Astrocyte (in vitro differentiated cells and primary cell): ENCODE measurements around the gene RNF150. TPM values are rescaled to one million over a fixed set of nuclear protein-coding genes. Genes with fewer than 3 reads are reported as not detected.

ENCODE experiments used
- DNase-seq: peaks from one replicate; pipeline ENCODE4 v3.0.0-alpha.2; 2010; ENCODE audit warnings: low read depth
- FAIRE-seq: peaks from 2 replicates; lab custom pipeline; 2011; peaks lifted over from hg19 to GRCh38; lab: Jason Lieb, UNC
- H2AFZ ChIP-seq: 2 replicates; pipeline ENCODE4 v1.6.0; 2012; ENCODE audit warnings: low read depth, low read length, inconsistent platforms
- H3K27ac ChIP-seq: 2 replicates; pipeline ENCODE4 v1.5.1; 2011; ENCODE audit warnings: low read depth, low read length, inconsistent platforms
- H3K27me3 ChIP-seq: 2 replicates; pipeline ENCODE4 v1.6.0; 2011; ENCODE audit warnings: low read length, inconsistent platforms; ENCODE audit not compliant: insufficient read depth
- H3K36me3 ChIP-seq: 2 replicates; pipeline ENCODE4 v1.5.1; 2011; ENCODE audit warnings: low read length, inconsistent platforms; ENCODE audit not compliant: insufficient read depth
- H3K4me1 ChIP-seq: 2 replicates; pipeline ENCODE4 v1.5.1; 2011; ENCODE audit warnings: low read length, inconsistent platforms; ENCODE audit not compliant: insufficient read depth
- H3K4me2 ChIP-seq: 2 replicates; pipeline ENCODE4 v1.6.0; 2012; ENCODE audit warnings: low read length, inconsistent platforms
- H3K4me3 ChIP-seq: 2 replicates; pipeline ENCODE4 v1.5.1; 2011; ENCODE audit warnings: low read depth, mild to moderate bottlenecking, low read length, inconsistent platforms; ENCODE audit not compliant: insufficient read depth
- H3K79me2 ChIP-seq: 2 replicates; pipeline ENCODE4 v1.6.0; 2012; ENCODE audit warnings: mild to moderate bottlenecking, low read length, inconsistent platforms; ENCODE audit not compliant: insufficient read depth
- H3K9ac ChIP-seq: 2 replicates; pipeline ENCODE4 v1.6.0; 2012; ENCODE audit warnings: mild to moderate bottlenecking, low read length, inconsistent platforms
- H3K9me3 ChIP-seq: 2 replicates; pipeline ENCODE4 v1.5.1; 2012; ENCODE audit warnings: low read depth, mild to moderate bottlenecking, low read length, inconsistent platforms; ENCODE audit not compliant: insufficient read depth
- H4K20me1 ChIP-seq: 2 replicates; pipeline ENCODE4 v1.6.0; 2012; ENCODE audit warnings: low read length, inconsistent platforms; ENCODE audit not compliant: insufficient read depth
- H3K27ac Mint-ChIP-seq: one replicate; pipeline ENCODE4 v1.8.0; 2021; ENCODE audit warnings: mild to moderate bottlenecking, mixed read lengths; ENCODE audit not compliant: unreplicated experiment
- H3K27me3 Mint-ChIP-seq: one replicate; pipeline ENCODE4 v1.8.0; 2021; ENCODE audit warnings: low read depth, mixed read lengths; ENCODE audit not compliant: unreplicated experiment
- H3K36me3 Mint-ChIP-seq: one replicate; pipeline ENCODE4 v1.8.0; 2021; ENCODE audit warnings: low read depth, mixed read lengths; ENCODE audit not compliant: unreplicated experiment
- H3K4me1 Mint-ChIP-seq: one replicate; pipeline ENCODE4 v1.8.0; 2021; ENCODE audit warnings: low read depth, mixed read lengths; ENCODE audit not compliant: unreplicated experiment
- H3K4me3 Mint-ChIP-seq: one replicate; pipeline ENCODE4 v1.8.0; 2021; ENCODE audit warnings: mild to moderate bottlenecking, moderate library complexity, mixed read lengths; ENCODE audit not compliant: unreplicated experiment
- H3K9me3 Mint-ChIP-seq: one replicate; pipeline ENCODE4 v1.8.0; 2021; ENCODE audit warnings: mild to moderate bottlenecking, mixed read lengths; ENCODE audit not compliant: unreplicated experiment
- CTCF ChIP-seq: IDR thresholded peaks from 2 replicates; pipeline ENCODE4 v1.5.1; 2011; ENCODE audit warnings: low read depth, mild to moderate bottlenecking, inconsistent platforms, low read length, moderate library complexity; ENCODE audit not compliant: insufficient read depth
- EZH2 ChIP-seq: IDR thresholded peaks from 2 replicates; pipeline ENCODE4 v1.6.1; 2012; ENCODE audit warnings: mild to moderate bottlenecking, low read length, inconsistent platforms; ENCODE audit not compliant: insufficient read depth
- total RNA-seq: library from RNA; stranded (reverse); gene quantifications from 2 replicates; pipeline ENCODE4 v1.2.1, GENCODE V29; 2021

Gene RNF150
- total RNA-seq, 1 donor from 2014 or later, result 5.2 TPM

DNA sequence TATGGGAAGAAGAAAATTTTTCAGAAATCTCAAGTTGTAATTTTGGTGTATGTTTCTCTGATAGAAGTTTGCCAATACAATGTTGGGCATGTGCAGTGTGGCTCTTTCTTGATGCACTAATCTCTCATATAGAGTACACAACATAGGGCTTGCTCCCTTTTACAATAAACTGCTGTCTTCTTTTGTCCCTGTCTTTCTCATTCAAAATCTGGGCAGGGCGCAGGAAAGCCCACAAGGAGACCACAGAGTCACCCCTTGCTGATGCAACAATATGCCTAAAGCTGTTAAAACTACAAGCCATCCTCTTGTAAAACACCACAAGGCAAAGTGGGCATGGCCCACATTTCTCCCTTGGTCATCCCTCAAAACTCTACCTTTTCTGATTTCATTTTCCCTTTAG is 313.7 kb downstream of the RNF150 start:
- DNase-seq, result no peak
- no peak overlapping the region for H2AFZ ChIP-seq
- Mint-ChIP-seq H3K36me3 (no peaks in the 10 kb centered on the region), H3K27me3 (peaks cover 6% of the 10 kb centered on the region), H3K27ac (no peak overlapping the region), H3K4me1 (no peaks in the 10 kb centered on the region), H3K9me3 (no peaks in the 10 kb centered on the region), H3K4me3 (no peak overlapping the region)
- H3K27me3 ChIP-seq, result peaks cover 11% of the 10 kb centered on the region
- no peak for FAIRE-seq
- no peak overlapping the region for H3K4me2 ChIP-seq
- H3K27ac ChIP-seq, result no peak overlapping the region
- TF ChIP-seq EZH2 (no peak), CTCF (no peak)
- H3K4me3 ChIP-seq, result no peak overlapping the region
- H3K9me3 ChIP-seq, result no peaks in the 10 kb centered on the region
- no peaks in the 10 kb centered on the region for H4K20me1 ChIP-seq
- H3K9ac ChIP-seq, result no peak overlapping the region
- no peaks in the 10 kb centered on the region for H3K36me3 ChIP-seq
- H3K79me2 ChIP-seq, result no peaks in the 10 kb centered on the region
- H3K4me1 ChIP-seq, result no peaks in the 10 kb centered on the region

- Histone ChIP-seq H3K36me3 (no peaks in the 10 kb centered on the region), H3K27me3 (peaks cover 11% of the 10 kb centered on the region), H3K9ac (no peak overlapping the region), H3K9me3 (no peaks in the 10 kb centered on the region), H3K4me1 (no peaks in the 10 kb centered on the region), H4K20me1 (no peaks in the 10 kb centered on the region), H3K27ac (no peak overlapping the region), H2AFZ (no peak overlapping the region), H3K4me2 (no peak overlapping the region), H3K4me3 (no peak overlapping the region), H3K79me2 (no peaks in the 10 kb centered on the region)
- no peak overlapping the region for H3K4me3 Mint-ChIP-seq
- H3K27me3 Mint-ChIP-seq, result peaks cover 6% of the 10 kb centered on the region
- no peaks in the 10 kb centered on the region for H3K9me3 Mint-ChIP-seq
- TF ChIP-seq CTCF, result no peak
- TF ChIP-seq EZH2, result no peak
- FAIRE-seq (no peak), DNase-seq (no peak)
- H3K4me1 Mint-ChIP-seq, result no peaks in the 10 kb centered on the region
- no peak overlapping the region for H3K27ac Mint-ChIP-seq
- H3K36me3 Mint-ChIP-seq, result no peaks in the 10 kb centered on the region
Measured at GRCh38 chr4:140818433-140818832, 314.8 kb downstream of the RNF150 start.

DNA sequence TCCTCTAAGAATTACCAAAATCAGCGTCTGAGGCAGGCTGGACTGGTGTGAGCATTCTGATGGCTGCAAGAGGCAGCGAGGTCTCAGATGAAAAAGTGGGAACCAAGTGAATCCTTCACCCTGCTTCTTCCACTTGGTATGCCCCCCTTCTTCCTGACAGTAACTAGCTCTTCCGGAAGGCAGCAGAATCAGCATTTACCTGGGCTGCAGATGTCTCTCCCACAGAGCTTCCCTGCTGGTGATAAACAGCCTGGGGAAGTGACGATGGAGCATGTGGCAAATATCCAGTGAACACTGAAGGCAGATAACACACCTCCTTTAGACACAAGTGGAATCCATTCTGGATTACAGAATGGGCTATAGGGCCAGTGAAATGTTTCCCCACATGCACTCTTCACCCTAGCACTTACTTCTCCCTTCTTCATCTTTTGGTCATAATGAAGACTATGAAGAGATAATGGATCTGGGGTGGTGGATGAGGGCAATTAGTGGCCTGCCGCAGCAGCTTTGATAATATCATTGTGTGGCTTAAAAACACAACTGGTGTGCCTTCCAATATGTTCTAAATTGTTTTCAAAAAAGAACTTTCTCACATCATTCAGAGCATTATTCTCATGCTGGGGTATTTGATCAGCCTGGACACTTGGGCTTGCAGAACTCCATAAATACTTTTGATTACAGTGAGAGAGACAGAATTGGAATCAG is 316.3 kb downstream of the RNF150 start:
- H3K4me3 ChIP-seq, result no peak overlapping the region
- TF ChIP-seq CTCF (no peak), EZH2 (no peak)
- H3K9ac ChIP-seq, result no peak overlapping the region
- FAIRE-seq, result no peak
- H3K27ac Mint-ChIP-seq, result no peak overlapping the region
- DNase-seq, result no peak
- H3K4me2 ChIP-seq, result no peak overlapping the region
- peaks cover 9% of the 10 kb centered on the region for H3K27me3 Mint-ChIP-seq
- H3K9me3 ChIP-seq, result no peaks in the 10 kb centered on the region
- no peaks in the 10 kb centered on the region for H3K4me1 ChIP-seq
- H3K4me3 Mint-ChIP-seq, result no peak overlapping the region
- no peak overlapping the region for H3K27ac ChIP-seq
- H2AFZ ChIP-seq, result no peak overlapping the region
- H4K20me1 ChIP-seq, result no peaks in the 10 kb centered on the region
- no peaks in the 10 kb centered on the region for H3K9me3 Mint-ChIP-seq
- H3K36me3 ChIP-seq, result no peaks in the 10 kb centered on the region
- H3K79me2 ChIP-seq, result no peaks in the 10 kb centered on the region
- no peaks in the 10 kb centered on the region for H3K4me1 Mint-ChIP-seq
- no peaks in the 10 kb centered on the region for H3K36me3 Mint-ChIP-seq
- H3K27me3 ChIP-seq, result peaks cover 11% of the 10 kb centered on the region
